ENCODE results near the gene TMEM238L.

Gene TMEM238L

DNA sequence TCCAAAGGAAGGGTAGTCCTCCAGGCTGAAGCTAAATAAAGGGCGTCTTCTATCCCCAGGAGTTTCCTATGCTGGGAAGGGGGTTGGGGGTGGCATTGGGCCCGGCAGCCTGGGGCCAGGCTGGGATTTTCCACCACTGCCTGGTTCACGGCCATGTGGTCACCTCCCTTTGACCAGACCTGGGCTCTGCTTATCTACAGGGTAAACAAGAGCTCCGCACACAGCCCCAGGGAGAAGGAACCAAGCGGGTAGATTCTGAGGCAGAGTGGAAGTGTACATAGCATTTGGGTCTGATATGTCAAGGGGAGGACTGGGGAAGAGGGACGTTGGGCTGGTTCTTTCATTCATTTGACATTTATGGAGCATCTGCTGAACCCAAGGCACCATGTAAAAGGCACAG lies 46.8 kb downstream of the TMEM238L start:
- TF ChIP-seq, protein P1, sequence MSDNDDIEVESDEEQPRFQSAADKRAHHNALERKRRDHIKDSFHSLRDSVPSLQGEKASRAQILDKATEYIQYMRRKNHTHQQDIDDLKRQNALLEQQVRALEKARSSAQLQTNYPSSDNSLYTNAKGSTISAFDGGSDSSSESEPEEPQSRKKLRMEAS (IDR thresholded peaks at IDR 0.05): no peak
- TF ChIP-seq TAF1 (IDR thresholded peaks at IDR 0.05; ENCODE audit: low read depth): no peak
- no peak for TF ChIP-seq CREB1 (IDR thresholded peaks at IDR 0.05; ENCODE audit: low read depth)
- TF ChIP-seq RAD21 (IDR thresholded peaks at IDR 0.05; ENCODE audit: low read depth): no peak
- TF ChIP-seq TCF12 (IDR thresholded peaks at IDR 0.05; ENCODE audit: low read depth): no peak
- no peak for TF ChIP-seq USF1 (IDR thresholded peaks at IDR 0.05)
- TF ChIP-seq EGR1 (IDR thresholded peaks at IDR 0.05): no peak
- no peak for TF ChIP-seq YY1 (IDR thresholded peaks at IDR 0.05; ENCODE audit: low read depth)
- TF ChIP-seq CEBPB (IDR thresholded peaks at IDR 0.05): no peak
- no peak for TF ChIP-seq REST (IDR thresholded peaks at IDR 0.05; ENCODE audit: low read depth)
- TF ChIP-seq NFIC (IDR thresholded peaks at IDR 0.05): no peak
- no peak for TF ChIP-seq FOXM1 (IDR thresholded peaks at IDR 0.05; ENCODE audit: borderline replicate concordance, low read depth)
- no peak for TF ChIP-seq EP300 (IDR thresholded peaks at IDR 0.05; ENCODE audit: borderline replicate concordance)
- no peak for TF ChIP-seq ZBTB7A (IDR thresholded peaks at IDR 0.05; ENCODE audit: low read depth)
- TF ChIP-seq TEAD4 (IDR thresholded peaks at IDR 0.05): no peak

DNA sequence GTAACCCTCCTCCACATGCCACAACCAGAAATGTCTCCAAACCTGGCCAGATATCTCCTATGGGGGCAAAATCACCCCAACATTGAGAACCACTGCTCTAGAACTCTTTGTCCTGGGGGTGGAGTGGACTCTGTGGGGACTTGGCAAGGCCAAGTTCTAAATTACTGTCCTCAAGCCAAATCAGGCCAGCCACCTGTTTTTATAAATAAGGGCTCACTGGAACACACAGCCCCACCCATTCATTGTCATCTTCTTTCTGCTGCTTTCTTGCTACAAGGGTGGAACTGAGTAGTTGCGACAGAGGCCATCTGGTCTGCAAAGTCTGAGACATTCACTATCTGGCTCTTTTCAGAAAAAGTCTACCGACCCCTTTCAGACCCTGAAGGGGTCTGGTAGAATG lies 47.3 kb downstream of the TMEM238L start:
- TF ChIP-seq CREB1 (IDR thresholded peaks at IDR 0.05; ENCODE audit: low read depth) (no peak), CEBPB (IDR thresholded peaks at IDR 0.05) (no peak), USF1 (IDR thresholded peaks at IDR 0.05) (no peak), REST (IDR thresholded peaks at IDR 0.05; ENCODE audit: low read depth) (no peak), TCF12 (IDR thresholded peaks at IDR 0.05; ENCODE audit: low read depth) (no peak), FOXM1 (IDR thresholded peaks at IDR 0.05; ENCODE audit: borderline replicate concordance, low read depth) (no peak), RAD21 (IDR thresholded peaks at IDR 0.05; ENCODE audit: low read depth) (no peak), NFIC (IDR thresholded peaks at IDR 0.05) (no peak), EP300 (IDR thresholded peaks at IDR 0.05; ENCODE audit: borderline replicate concordance) (no peak)

DNA sequence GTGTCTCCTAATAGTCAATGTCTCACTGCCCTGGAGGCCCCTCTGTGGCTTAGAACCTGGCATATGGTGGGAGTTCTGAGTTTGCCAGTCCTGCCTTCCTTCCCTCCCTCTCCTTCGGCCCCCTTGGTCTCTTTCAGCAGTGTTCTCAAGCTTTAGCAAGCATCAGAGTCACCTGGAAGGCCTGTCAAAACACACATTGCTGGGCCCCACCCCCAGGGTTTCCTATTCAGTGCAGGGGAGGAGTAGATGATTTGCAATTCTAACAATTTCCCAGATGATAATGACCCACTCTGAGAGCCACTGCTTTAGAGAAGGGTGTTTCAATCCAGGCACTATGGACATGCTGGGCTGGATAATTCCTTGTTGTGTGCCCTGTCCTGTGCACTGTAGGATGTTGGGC lies 47.7 kb downstream of the TMEM238L start:
- TF ChIP-seq TAF1 (IDR thresholded peaks at IDR 0.05; ENCODE audit: low read depth) (no peak), EGR1 (IDR thresholded peaks at IDR 0.05) (no peak), ZBTB7A (IDR thresholded peaks at IDR 0.05; ENCODE audit: low read depth) (no peak), FOXM1 (IDR thresholded peaks at IDR 0.05; ENCODE audit: borderline replicate concordance, low read depth) (no peak), NFIC (IDR thresholded peaks at IDR 0.05) (no peak), YY1 (IDR thresholded peaks at IDR 0.05; ENCODE audit: low read depth) (no peak), USF1 (IDR thresholded peaks at IDR 0.05) (no peak), CEBPB (IDR thresholded peaks at IDR 0.05) (no peak), EP300 (IDR thresholded peaks at IDR 0.05; ENCODE audit: borderline replicate concordance) (no peak)
- TF ChIP-seq, protein P1 (IDR thresholded peaks at IDR 0.05): no peak

GRCh38 chr17:10755592-10756127 lies 48.2 kb downstream of the TMEM238L start:
- TF ChIP-seq RAD21 (IDR thresholded peaks at IDR 0.05; ENCODE audit: low read depth) (no peak), EP300 (IDR thresholded peaks at IDR 0.05; ENCODE audit: borderline replicate concordance) (no peak), TAF1 (IDR thresholded peaks at IDR 0.05; ENCODE audit: low read depth) (no peak), CREB1 (IDR thresholded peaks at IDR 0.05; ENCODE audit: low read depth) (no peak), ZBTB7A (IDR thresholded peaks at IDR 0.05; ENCODE audit: low read depth) (no peak), USF1 (IDR thresholded peaks at IDR 0.05) (no peak), EGR1 (IDR thresholded peaks at IDR 0.05) (no peak), YY1 (IDR thresholded peaks at IDR 0.05; ENCODE audit: low read depth) (no peak), CEBPB (IDR thresholded peaks at IDR 0.05) (no peak)

DNA sequence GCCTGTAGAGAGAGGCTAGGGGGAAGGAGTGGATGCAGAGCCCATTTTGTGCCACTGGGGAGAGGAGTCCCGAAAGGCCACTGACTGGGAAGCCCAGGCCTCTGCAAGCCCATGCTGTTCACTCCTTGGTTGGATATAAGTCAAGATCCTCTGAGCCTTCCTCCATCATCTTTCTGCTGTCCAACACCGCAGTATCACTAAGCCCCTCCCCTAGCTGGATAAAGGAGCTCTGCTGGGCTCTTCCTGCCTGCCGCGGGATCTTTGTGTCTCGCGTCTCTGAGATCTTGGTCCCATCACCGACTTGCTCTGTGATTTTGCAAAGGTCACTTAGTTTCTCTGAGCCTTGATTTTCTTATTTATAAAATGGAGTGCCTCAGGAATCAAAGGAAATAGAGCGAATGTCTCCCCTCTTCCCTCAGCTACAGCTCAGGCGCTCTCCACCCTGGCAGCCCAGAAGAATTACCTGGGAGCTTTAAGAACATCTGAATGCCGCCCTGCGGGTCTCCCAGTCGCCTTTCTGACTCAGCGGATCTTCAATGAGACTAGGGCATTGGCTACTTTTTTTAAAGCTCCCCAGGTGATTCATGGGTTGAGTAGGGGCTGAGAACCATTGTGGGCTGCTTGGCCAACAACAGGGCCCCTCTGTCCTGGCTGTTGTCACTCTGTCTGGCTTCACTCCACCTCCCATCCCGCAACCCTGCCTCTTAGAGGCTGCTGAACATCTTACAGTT lies 48.9 kb downstream of the TMEM238L start:
- no peak for TF ChIP-seq CEBPB (IDR thresholded peaks at IDR 0.05)
- TF ChIP-seq RAD21 (IDR thresholded peaks at IDR 0.05; ENCODE audit: low read depth): no peak
- TF ChIP-seq CREB1 (IDR thresholded peaks at IDR 0.05; ENCODE audit: low read depth): no peak

All from Ishikawa (cell line).